ENCODE results near the gene PFKFB2.

The PFKFB2 gene

DNA sequence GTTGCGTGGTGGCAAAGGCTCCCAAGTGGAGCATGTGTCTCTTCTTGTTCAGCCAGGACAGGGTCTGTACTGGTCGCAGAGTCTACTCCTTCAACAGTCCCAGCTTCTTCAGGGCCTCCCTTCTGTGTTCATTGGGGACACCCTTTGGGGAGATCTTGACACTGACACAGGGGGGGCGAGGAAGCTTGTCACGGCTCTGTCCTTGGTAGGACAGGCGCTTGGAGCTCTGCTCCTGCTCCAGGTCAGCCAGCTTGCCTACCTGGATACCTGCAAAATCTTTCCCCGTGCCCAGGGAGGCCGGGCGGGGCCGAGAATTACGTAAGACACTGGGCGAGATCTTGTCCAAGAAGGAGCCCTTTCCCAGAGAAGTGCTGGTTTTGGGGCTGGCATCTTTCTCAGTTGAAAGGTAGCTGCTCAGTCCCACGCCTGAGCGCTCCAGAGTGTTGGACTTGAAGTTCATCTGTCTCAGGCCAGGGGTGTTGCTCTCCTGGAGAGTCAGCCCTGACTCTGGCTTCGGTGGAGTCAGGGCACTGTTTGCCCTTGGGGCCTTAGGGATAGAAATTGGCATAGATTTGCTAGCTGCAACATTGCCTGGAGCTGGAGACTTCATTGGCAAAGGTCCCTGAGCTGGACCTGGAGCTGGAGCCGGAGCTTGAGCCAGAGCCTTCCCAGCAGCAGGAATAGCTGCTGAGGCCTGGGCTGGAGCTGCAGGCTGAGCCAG lies 31.0 kb upstream of the PFKFB2 start:
- DNase-seq (ENCODE audit: low read depth), result no peak

DNA sequence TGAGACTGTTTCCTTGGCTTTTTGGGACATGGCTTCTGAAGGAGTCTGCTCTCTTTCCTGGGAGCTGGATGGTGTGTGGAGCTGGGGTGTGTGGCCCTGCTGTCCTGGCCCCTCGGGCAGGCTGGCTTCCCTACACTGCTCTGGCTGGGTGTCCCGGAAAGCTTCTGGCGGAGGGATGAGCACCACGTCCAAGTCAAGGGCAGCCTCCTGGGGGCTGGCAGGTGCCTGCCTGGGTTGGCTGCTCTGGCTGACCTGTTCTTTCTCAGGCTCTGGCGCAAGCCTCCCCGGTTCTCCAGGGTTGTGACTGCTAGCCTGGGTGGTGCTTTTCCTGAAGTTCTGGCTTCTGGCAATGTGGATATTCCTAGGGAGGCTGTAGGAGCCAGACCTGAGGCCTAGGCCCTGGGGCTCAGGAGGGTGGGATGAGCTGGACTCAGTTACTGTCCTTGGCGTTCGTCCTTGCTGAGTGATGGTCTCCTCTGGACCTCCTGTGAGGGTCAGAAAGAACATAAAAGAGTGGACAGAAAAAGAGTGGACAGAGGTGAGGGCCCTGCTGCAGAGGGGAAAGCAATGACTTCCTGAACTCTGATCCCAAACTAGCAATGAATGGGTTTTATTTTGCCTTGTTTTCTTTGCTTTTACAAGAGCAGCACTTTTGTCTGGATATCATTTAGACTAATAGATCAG lies 29.9 kb upstream of the PFKFB2 start:
- DNase-seq (ENCODE audit: low read depth), result no peak

DNA sequence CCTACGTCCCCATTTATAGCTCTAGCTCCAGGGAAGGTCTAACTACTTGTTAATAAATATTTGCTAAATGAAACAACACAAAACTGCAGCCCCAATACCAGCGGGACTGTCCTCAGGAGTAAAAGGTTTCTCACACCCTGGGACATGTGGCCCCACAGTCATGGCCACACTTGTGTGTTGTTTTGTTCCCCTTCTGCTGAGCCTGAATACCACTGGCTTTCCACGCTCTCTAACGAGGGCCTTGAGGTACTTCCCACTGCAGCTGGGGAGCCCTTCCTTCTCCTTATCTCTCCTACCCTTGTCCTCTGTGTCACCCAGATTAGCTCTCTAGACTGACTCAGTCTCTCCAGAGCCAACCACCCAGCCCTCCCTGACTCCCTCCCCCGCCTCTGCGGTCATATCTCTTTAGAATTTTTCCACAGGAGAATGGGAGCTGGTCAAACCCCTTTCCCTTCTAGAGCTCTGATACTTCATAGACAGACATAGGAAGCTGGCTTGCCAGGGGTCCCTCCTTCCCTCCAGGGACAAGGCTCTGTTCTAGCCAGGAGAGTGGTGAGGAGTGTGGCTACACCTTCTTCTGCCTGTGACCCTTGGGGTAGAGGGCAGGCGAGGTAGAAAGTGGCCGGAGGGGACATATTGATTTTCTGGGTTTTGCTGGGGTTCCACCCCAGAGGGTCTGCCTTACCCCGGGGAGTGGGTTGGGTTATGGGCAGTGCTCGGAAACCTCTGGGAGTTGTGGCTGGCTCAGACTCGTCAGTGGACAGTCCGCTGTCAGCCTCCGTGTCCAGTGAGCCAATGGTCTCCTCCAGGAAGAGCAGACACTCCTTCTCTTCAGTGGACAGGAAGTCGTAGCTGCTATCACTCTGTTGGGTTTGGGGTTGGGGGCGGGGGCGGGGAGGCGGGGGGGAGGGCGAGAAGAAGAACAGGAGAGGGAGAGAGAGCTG lies 28.6 kb upstream of the PFKFB2 start:
- no peak for DNase-seq (ENCODE audit: low read depth)

DNA sequence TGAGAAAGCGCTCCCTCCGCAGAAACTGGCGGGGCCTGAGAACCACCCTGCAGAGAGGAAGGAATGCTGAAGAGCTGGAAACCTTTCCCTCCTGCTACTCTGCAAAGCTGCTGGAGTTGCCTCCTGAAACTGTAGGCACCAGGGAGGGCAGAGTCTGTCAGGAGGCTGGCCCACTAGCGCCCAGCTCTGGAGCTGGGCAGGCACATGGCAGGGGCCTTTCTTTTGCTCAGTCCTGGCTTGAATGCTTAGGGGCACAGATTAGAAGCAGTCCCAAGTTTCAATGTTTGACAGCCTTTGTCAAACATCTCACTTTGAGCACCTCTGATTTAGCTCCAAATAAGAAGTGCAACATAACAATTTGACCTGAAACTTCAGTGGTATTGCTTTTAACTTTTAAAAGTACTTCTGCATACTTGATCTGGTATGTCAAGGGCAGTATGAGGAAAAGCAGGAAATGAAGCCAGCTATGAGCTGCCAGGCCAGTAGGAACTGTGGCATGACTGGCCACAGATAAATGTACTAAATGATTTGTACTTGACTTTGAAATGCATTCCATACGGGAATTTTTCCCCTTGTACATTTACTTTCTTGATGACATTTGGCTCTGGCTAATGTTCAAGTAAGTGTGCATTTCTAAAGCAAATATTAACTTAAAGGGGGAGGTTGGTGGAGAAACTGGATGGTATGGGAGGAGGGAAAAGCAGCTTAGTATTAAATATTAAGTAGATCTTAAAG lies 27.8 kb upstream of the PFKFB2 start:
- no peak for DNase-seq (ENCODE audit: low read depth)

DNA sequence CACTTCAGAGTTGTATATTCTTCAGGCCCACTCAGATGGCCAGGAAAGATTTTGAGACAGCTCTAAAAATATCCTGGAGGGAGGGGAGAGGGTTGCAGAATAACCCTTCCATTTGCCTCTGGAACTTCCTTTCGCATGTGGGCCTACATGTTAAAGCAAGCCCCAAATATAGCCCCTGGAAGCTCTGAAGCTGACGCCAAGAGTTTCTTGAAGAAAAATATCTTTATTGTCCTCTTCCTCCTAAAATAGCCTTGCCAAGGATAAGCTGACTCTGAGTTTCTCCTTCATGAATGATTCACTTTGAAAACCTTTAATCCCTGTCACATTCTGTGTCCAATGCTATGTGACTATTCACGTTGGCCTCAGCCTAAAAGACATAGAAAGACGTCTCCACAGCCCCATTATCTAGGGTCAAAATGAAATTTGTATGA lies 27.0 kb upstream of the PFKFB2 start:
- no peak for DNase-seq (ENCODE audit: low read depth)

DNA sequence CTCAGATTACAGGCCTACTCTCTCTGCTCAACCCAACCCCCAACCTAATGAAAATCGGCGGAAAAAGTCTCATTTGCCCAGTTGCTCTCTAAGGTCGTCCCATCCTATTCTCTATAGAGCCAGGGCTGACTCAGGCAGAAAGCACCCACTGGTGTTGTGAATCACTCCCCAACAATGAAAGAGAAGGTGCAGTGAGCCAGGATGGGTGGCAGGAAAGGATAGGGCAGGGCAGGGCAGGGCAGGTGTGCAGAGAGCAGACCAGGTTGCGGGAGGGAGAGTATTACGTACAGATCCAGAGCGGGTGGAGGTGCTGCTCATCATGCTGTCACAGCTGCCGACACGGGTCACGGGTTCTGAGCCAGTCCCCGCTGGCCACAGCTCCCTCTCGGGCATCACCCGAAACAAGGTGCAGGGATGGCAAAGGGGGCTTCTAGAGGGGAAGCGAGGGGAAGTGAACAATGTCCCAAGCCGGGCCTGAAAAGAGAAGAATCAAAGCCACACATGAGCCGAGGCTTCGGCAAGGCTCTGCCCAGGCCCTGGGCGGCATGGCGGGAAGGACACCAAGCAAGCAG lies 25.8 kb upstream of the PFKFB2 start:
- DNase-seq (ENCODE audit: low read depth), result no peak

DNA sequence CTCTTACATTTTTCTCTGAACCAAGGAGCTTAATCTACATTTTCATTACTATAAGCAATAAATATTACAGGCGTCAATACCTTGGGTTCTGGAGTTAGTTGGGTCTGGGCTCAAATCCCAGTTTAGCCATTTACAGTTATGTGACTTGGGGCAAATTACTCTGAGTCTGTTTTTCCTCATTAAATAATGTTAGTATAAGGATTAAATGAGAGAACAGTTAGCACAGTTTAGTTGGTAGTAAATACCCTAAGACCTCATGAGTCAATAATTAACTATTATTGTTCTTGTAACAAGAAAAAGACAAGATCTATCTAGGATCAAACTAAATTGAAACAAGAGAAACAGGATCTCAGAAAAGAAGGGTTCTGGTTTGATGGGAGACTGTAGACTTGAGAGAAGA lies 25.2 kb upstream of the PFKFB2 start:
- DNase-seq (ENCODE audit: low read depth), result no peak

DNA sequence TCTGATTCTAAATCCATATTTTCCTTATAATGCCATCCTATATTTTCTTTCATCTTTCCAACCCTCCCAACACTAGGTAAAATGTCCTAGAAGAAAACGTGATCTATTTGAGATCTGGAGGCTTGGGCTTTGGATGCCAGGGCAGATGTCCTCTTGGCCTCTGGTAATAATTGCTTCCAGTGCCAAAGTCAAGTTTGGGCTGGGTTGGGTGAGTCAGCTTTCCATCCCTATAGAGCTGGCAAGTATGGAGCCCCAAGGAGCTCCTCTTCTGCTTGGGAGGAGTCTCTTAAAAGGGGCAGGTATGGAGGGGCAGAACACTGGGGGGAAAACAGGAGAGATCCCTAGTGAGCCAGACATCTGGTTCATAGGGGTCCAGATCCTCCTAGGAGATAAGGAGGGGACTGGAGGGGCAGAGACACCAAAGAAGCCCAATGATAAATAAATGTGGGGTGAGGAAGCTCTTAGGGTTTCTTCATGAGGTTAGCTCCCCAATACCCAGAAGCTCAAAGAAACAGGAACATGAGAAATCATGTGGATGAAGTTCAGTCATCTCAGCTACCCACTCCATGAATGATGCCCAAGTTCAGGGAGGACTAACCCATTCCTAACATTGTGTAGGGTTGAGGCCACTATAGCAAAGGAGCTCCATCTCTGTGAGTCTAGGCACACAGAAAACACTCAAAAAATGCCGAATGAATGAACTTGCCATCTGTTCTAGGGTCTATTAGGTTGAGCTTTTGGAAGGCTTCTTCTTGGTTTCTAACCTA lies 24.0 kb upstream of the PFKFB2 start:
- no peak for DNase-seq (ENCODE audit: low read depth)

DNA sequence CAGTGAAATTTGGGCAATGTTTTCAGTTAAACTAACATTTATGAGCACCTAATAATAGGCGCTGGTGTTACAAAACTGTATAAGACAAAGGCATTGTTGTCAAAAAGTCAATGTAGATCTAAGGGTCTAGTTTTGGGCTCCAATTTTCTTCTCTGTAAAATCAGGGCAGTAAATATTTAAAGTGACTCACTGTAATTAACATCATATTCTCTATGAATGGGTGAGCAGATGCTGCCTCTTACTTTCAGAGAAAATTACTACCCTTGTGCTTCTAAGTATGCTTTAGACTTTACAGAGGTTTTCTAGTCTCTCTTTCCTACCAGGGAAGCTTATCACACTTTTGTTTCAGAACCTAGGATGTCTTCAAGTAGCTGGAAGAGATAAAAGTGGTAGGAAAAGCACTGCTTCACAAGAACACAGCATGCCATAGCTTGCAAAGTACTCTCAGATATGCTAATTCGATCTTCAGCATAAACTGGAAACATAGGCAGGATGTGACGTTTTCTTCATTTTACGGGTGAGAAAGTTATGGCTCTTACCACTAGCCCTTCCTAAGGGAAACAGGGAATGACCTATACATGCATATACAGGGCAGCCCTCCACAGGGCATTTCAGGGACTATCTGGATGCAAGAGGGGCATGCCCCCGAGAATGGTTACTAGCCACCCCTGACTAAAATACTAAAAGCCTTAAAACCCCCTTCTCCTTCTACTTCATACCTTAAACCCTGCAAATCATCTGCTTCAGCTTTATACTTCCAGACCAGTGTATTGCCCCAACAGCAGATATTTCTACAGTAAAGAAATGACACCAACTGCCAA lies 23.2 kb upstream of the PFKFB2 start:
- no peak for DNase-seq (ENCODE audit: low read depth)

DNA sequence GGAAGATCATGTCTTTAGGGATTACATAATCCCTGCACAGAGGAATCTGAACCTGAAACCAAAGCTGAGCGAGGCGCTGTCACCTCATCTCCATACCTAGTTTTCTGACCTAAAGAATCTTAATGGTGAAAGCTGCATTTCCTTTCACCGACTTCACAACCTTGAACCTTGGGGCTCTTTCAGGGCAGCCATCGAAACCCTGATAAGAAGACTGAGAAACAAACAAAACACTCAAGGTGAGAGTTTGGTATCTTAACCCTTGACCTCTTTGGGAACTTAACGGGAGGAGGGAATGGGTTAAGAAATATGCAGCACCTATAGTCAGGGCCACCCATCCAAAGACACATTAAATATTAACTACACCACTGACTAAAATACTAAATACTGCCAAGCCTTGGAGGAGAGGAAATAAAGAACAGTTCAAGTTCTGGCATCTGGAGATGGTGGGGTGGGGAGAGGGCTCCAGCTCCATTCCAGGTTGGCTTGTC lies 22.5 kb upstream of the PFKFB2 start:
- no peak for DNase-seq (ENCODE audit: low read depth)

DNA sequence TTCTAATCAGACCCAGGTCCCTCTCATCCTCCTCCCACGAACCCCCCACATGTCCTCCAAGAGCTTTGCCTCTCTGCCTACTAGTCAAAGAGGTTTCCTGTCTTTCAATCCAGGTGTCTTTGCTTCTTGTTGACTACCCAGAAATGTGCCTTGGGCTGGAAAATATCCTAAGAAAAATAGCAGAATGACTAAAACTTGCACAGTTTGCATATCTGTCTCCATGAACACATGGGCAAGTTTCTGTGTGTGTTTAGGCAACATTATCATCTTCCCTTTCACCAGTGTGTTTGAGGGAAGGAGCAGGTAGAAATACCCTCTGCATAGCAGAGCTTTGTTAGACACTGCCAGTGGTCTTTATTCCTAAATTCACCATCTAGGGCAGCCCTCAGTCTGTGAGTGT lies 22.1 kb upstream of the PFKFB2 start:
- no peak for DNase-seq (ENCODE audit: low read depth)

DNA sequence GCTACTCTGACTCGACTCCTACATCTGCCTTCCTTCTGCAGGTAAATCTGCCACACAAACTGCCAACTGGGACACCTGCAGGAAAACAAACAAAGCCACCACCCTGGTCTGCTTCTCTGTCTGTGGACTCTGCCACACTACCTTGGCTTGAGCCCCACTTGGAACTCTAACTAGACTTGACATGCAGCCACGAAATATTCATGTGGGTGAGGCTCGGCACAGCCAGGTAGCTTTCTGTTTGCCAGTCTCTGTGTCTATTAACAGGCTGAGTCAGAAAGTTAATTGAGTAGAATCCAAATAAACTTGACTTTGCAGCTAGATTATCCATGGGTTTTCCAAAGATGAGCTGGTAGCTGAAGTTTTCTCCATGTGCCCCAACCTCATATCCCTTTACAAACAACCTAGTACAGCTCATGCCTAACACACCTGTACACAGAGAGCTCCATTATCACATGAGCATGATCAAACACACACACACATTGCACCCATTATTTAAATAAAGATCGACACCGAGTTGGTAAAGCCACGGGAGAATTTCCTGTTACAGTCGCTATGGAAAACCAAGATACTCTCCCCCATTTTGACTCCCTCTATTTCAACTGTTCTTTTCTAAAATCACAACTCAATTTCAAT lies 21.3 kb upstream of the PFKFB2 start:
- no peak for DNase-seq (ENCODE audit: low read depth)

DNA sequence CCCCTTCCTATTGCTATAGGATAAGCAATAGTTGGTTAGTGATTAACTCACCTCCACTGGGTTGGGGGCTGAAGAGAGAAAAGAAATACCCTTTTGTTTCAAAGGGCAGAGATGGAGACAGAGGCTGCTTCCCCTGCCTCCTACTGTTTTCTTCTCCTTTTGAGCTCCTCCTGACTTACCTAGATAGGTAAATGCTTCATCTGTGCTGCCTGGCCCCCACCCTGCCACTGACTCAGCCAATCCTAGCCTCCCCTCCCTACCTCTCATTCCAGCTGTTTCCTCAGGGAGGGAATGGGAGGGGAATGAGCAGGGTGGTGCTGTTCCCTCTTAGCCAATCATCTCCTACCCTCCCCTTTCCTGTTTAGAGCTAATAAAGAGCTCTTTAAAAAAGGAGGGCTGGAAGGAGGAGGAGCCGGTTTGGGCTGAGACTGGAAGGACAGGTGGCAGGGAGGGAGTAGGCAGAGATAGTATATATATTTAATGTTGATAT lies 20.5 kb upstream of the PFKFB2 start, which contains the start of gene C1orf116:
Gene C1orf116, minus strand, starts transcription at position 229 of the 490 bp plus-strand sequence. CDS start 5,158 bp downstream, outside the sequence.
- no peak for DNase-seq (ENCODE audit: low read depth)

DNA sequence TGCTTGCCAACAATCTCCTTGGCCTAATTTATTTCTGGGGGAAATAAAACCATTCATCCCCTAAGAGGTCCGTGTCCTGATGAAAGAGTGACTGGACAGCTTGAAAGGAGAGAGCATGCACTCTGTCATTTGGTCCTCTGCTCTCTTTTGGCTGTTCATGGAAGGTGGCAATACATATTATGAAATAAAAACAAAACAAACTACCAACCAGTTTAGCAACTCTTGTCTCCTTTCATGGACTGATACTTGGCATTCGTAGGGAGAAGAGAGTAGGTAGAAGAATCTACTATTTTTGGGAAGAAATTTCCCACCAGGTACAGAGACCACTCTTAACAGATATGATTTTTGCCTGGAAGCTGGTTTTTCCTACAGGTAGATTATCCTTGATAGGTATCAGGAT lies 19.8 kb upstream of the PFKFB2 start:
- DNase-seq (ENCODE audit: low read depth), result no peak

DNA sequence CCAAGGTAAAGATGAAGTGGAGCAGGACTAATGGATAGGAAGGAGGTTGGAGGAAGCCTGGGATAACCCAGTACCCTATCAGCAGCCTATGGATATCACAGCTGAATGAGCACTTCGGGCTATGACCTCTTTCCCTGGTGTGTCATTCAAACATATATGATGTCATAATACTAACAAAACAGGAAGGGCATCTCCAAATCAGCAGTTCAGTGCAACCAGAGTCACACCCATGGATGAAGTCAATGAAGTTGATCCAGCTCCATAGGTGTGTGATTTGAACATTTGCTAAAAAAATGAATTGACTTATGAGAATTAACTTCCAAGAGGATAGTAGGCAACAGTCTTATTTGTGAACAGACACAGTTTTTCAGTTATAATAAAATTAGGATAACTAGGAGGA lies 18.9 kb upstream of the PFKFB2 start:
- no peak for DNase-seq (ENCODE audit: low read depth)

DNA sequence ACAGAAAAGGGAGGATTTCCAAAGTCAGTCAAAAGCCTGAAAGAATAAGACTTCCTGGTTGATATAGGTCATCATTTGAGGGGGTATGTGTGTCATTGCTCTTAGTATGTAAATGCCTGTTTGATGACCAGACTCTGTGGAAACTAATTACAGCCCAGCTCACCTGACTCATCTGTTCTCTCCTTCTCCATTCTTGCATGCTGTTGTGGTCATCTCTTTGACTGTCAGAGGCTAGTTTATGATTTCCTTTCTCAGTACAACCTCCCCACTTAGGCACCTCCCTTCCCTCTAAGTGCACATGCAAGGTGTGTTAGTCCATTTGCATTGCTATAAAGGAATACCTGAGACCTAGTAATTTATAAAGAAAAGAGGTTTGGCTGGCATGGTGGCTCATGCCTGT lies 18.1 kb upstream of the PFKFB2 start:
- DNase-seq (ENCODE audit: low read depth), result no peak

DNA sequence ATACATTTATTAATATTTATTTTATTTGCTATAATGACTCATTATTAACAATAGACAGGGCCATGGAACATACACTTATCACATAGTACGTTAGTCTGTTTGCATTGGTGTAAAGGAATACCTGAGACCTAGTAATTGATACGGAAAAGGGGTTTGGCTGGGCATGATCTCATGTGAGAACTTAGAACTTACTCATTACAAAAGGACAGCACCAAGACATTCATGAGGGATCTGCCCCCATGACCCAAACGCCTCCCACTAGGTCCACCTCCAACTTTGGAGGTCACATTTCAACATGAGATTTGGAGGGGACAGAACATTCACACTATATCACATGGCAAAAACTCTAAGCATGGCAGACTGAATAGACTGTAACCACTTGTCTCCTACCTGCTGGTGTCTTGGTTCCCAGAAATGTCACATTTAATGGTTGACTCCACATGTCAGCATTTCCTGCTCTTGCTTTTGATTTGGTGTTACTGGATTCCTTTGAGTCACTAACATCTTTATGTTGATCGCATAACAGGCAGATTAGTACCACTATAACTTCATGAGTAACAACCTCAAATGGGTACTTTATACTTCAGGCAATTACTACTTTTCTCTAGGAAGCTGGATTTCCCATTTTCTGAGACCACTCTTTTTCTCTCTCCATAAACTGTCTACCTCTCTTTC lies 17.1 kb upstream of the PFKFB2 start:
- DNase-seq (ENCODE audit: low read depth), result no peak

DNA sequence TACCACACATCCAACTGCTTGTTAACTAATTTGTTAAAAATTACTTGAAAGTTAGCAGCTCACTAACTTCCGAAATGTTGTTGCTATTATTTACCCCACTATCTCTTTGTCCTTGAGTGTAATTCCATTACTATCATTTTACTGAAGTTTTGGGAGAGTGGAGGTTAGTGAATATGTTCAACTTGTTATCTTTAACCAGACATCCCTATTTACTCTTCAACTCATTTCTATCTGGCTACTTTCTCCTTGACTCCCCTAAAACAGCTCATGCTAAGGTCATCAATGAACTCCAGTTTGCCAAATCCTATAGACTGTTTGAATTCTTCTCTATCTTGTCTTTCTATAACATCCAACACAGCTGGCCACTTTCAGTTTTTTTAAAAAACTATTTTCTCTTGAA lies 16.2 kb upstream of the PFKFB2 start:
- DNase-seq (ENCODE audit: low read depth), result no peak

Data from non-pigmented ciliary epithelial cell (primary cell).